Endodermal cell (in vitro differentiated cells): ENCODE data around the gene ASB1. TPM values are rescaled to one million over a fixed set of nuclear protein-coding genes. Genes with fewer than 3 reads are reported as not detected.
A peak's percentile ranks its signal among the peaks of the same experiment; 100 is the strongest.

Experiments used
- DNase-seq: peaks from one replicate; pipeline ENCODE4 v3.0.0-alpha.2; 2017
- H3K27ac ChIP-seq: 2 replicates; pipeline ENCODE4 v1.5.1; 2013; ENCODE audit warnings: mild to moderate bottlenecking, low read depth, low read length, moderate library complexity
- H3K27me3 ChIP-seq: 2 replicates; pipeline ENCODE4 v1.6.1; 2013; ENCODE audit warnings: mild to moderate bottlenecking, low read length, moderate library complexity; ENCODE audit not compliant: insufficient read depth, control insufficient read depth, poor library complexity, severe bottlenecking
- H3K36me3 ChIP-seq: 2 replicates; pipeline ENCODE4 v1.7.0; 2013; ENCODE audit warnings: mild to moderate bottlenecking, low read length, moderate library complexity; ENCODE audit not compliant: control insufficient read depth, insufficient read depth
- H3K4me1 ChIP-seq: one replicate; pipeline ENCODE4 v1.7.0; 2013; ENCODE audit warnings: low read length; ENCODE audit not compliant: control insufficient read depth, insufficient read depth
- H3K4me3 ChIP-seq: 2 replicates; pipeline ENCODE4 v1.5.1; 2013; ENCODE audit warnings: mild to moderate bottlenecking, low read length, moderate library complexity
- H3K9ac ChIP-seq: 2 replicates; pipeline ENCODE4 v1.6.1; 2013; ENCODE audit warnings: mild to moderate bottlenecking, low read length, moderate library complexity; ENCODE audit not compliant: poor library complexity, severe bottlenecking; ENCODE audit errors: extremely low read depth
- H3K9me3 ChIP-seq: 2 replicates; pipeline ENCODE4 v1.6.1; 2013; ENCODE audit warnings: mild to moderate bottlenecking, low read length, moderate library complexity; ENCODE audit not compliant: control insufficient read depth
- H3K27ac Mint-ChIP-seq: 2 replicates; pipeline ENCODE4 v1.8.0; 2020; ENCODE audit warnings: mixed read lengths
- H3K27me3 Mint-ChIP-seq: 2 replicates; pipeline ENCODE4 v1.8.0; 2021; ENCODE audit warnings: mild to moderate bottlenecking, mixed read lengths; ENCODE audit not compliant: insufficient read depth
- H3K36me3 Mint-ChIP-seq: 2 replicates; pipeline ENCODE4 v1.8.0; 2020; ENCODE audit warnings: low read depth, mixed read lengths
- H3K4me1 Mint-ChIP-seq: 2 replicates; pipeline ENCODE4 v1.8.0; 2020; ENCODE audit warnings: mixed read lengths
- H3K4me3 Mint-ChIP-seq: 2 replicates; pipeline ENCODE4 v1.8.0; 2020; ENCODE audit warnings: mild to moderate bottlenecking, moderate library complexity, mixed read lengths
- H3K9me3 Mint-ChIP-seq: 2 replicates; pipeline ENCODE4 v1.8.0; 2020; ENCODE audit warnings: mild to moderate bottlenecking, mixed read lengths
- CTCF ChIP-seq: fragments of 200-600 bp; sonication (generic); conservative IDR thresholded peaks from 2 replicates; pipeline ENCODE4 v1.5.0; 2021; ENCODE audit warnings: antibody characterized with exemption, mild to moderate bottlenecking
- WGBS, 2 experiments: methylation state at CpG; one replicate each; pipeline versions ENCODE4 v1.1.5 to v1.1.7; 2013; ENCODE audit warnings: missing lambda C conversion rate in 2 of 2, mixed read lengths in 1 of 2; ENCODE audit not compliant: insufficient coverage in 1 of 2, insufficient read length in 1 of 2; 5-methylcytosine and 5-hydroxymethylcytosine counted together
- long read RNA-seq, 4 experiments: library from polyadenylated mRNA in 2 of 4; library from RNA in 1 of 4; library from capped mRNA in 1 of 4; stranded (forward) in 3 of 4; unstranded in 1 of 4; transcript quantifications; one replicate each; pipeline ENCODE4 v2.0.0, GENCODE V29; 2020 to 2021; ENCODE audit warnings: inconsistent platforms in 1 of 4
- polyA plus RNA-seq, 2 experiments: library from polyadenylated mRNA; stranded (reverse); fragments of 50-300 nt; gene quantifications; one replicate each; pipeline ENCODE4 v1.2.3, GENCODE V29; 2013
- total RNA-seq, 2 donors: library from RNA; stranded (reverse); fragmentation: NEBNext Ultra II Directional in 1 of 2; extraction: Animal tissue kit (Norgen Biotek cat#: 25700) in 1 of 2; gene quantifications; 2 replicates in 1 of 2; 3 replicates in 1 of 2; pipeline ENCODE4 v1.2.1, GENCODE V29; 2021

The ASB1 gene
- total RNA-seq, result 10 to 100 TPM; 39.0 to 39.6 TPM
- polyA plus RNA-seq (2013, experiment 1 of 2), result 23.2 TPM
- 22.2 TPM for polyA plus RNA-seq (2013, experiment 2 of 2)
- long read RNA-seq, experiment 1, partial matches to known transcripts, result 3 of 17 reads
- long read RNA-seq, experiment 1, other reads (novel, unspliced or antisense), result 14 of 17 reads
- long read RNA-seq, experiment 2, full-length matches to known transcripts, result 10 of 28 reads
- long read RNA-seq, experiment 2, partial matches to known transcripts, result 1 of 28 reads
- long read RNA-seq, experiment 2, other reads (novel, unspliced or antisense), result 17 of 28 reads
- long read RNA-seq, experiment 3, full-length matches to known transcripts, result 25 of 30 reads
- long read RNA-seq, experiment 3, partial matches to known transcripts, result 0 of 30 reads
- long read RNA-seq, experiment 3, other reads (novel, unspliced or antisense), result 5 of 30 reads
- long read RNA-seq, experiment 4, full-length matches to known transcripts, result 31 of 39 reads
- long read RNA-seq, experiment 4, partial matches to known transcripts, result 0 of 39 reads
- long read RNA-seq, experiment 4, other reads (novel, unspliced or antisense), result 8 of 39 reads

GRCh38 chr2:238426568-238427434 is at the start of gene ASB1:
TSS of gene ASB1 (plus strand) at chr2:238426927. CDS start at chr2:238427071, 144 bp downstream.
- Mint-ChIP-seq H3K4me3 (peak within 1 kb of the TSS; percentile 93), H3K27me3 (no peaks in the 10 kb centered on the region), H3K36me3 (peaks cover 27% of the 10 kb centered on the region), H3K9me3 (peaks cover 6% of the 10 kb centered on the region), H3K27ac (peak within 1 kb of the TSS; percentile 93), H3K4me1 (peaks cover 14% of the 10 kb centered on the region)
- peak within 1 kb of the TSS; percentile 91 for H3K27ac ChIP-seq
- no peaks in the 10 kb centered on the region for H3K27me3 ChIP-seq
- peaks cover 16% of the 10 kb centered on the region for H3K9me3 ChIP-seq
- H3K36me3 ChIP-seq, result peaks cover 19% of the 10 kb centered on the region
- no peak for TF ChIP-seq CTCF
- WGBS, 2 experiments, result 0 to 1% methylated on average over 25 to 104 of the region's 104 CpGs
- DNase-seq, result peak; percentile 94
- H3K4me3 ChIP-seq, result peak within 1 kb of the TSS; percentile 99
- H3K4me1 ChIP-seq, result no peaks in the 10 kb centered on the region
- peak within 1 kb of the TSS; percentile 77 for H3K9ac ChIP-seq

GRCh38 chr2:238378230-238379095 is 48.3 kb upstream of the ASB1 start:
- Mint-ChIP-seq H3K27ac (no peak overlapping the region), H3K4me3 (no peak overlapping the region), H3K4me1 (no peaks in the 10 kb centered on the region), H3K27me3 (no peaks in the 10 kb centered on the region), H3K36me3 (peaks cover 24% of the 10 kb centered on the region), H3K9me3 (peaks cover 5% of the 10 kb centered on the region)
- no peak overlapping the region for H3K4me3 ChIP-seq
- H3K27ac ChIP-seq, result peak overlapping the region; percentile 38
- no peaks in the 10 kb centered on the region for H3K27me3 ChIP-seq
- no peak for DNase-seq
- no peak for TF ChIP-seq CTCF
- H3K4me1 ChIP-seq, result no peaks in the 10 kb centered on the region
- H3K36me3 ChIP-seq, result peaks cover 14% of the 10 kb centered on the region
- H3K9me3 ChIP-seq, result no peaks in the 10 kb centered on the region
- H3K9ac ChIP-seq, result no peak overlapping the region
- 93% methylated on average over 7 to 11 of the region's 11 CpGs for WGBS, 2 experiments
